Testis (tissue), 3 donors: ENCODE data around the gene ABTB1. TPM values are rescaled to one million over a fixed set of nuclear protein-coding genes. Genes with fewer than 3 reads are reported as not detected.

Source experiments
- DNase-seq: peaks from one replicate; pipeline ENCODE4 v3.0.0-alpha.2; 2019
- H3K27ac ChIP-seq, 2 donors: fragments of 200-600 bp; sonication (generic); one replicate each; pipeline ENCODE4 v1.5.1; 2019
- H3K27me3 ChIP-seq: fragments of 200-600 bp; sonication (generic); one replicate; pipeline ENCODE4 v1.5.1; 2019
- H3K36me3 ChIP-seq: fragments of 200-600 bp; sonication (generic); one replicate; pipeline ENCODE4 v1.5.1; 2017; ENCODE audit warnings: low read depth; ENCODE audit errors: missing control alignments
- H3K4me1 ChIP-seq: fragments of 200-600 bp; sonication (generic); one replicate; pipeline ENCODE4 v1.5.1; 2019
- H3K4me3 ChIP-seq, 2 donors: fragments of 200-600 bp; sonication (generic); one replicate each; pipeline ENCODE4 v1.5.1; 2017 to 2019
- H3K9me3 ChIP-seq: fragments of 200-600 bp; sonication (generic); one replicate; pipeline ENCODE4 v1.5.1; 2017
- POLR2A ChIP-seq: fragments of 450-650 bp; IDR thresholded peaks from one replicate; pipeline ENCODE4 v1.6.1; 2017; ENCODE audit warnings: antibody characterized with exemption, mild to moderate bottlenecking, moderate library complexity
- WGBS, 2 donors: methylation state at CpG; one replicate each; pipeline ENCODE4 v1.1.5; 2018; 5-methylcytosine and 5-hydroxymethylcytosine counted together
- intact Hi-C: fragments of 100-400 bp; cut with DNase I; formaldehyde crosslinking; loops from one replicate; pipeline ENCODE4 v1.15.1; 2023; ENCODE audit warnings: low total_unique reads
- polyA plus RNA-seq: library from polyadenylated mRNA; stranded (reverse); fragments of 350-450 nt; fragmentation: Illumina TruSeq; extraction: RNeasy Lipid Tissue Mini Kit (QIAGEN cat#74804); gene quantifications from one replicate; pipeline ENCODE4 v1.2.3, GENCODE V29; 2014; ENCODE audit warnings: low read depth, low replicate concordance; ENCODE audit not compliant: insufficient read depth
- total RNA-seq, 2 donors: library from RNA; depleted of rRNA; stranded (reverse); fragments of >200 nt; gene quantifications; one replicate each; pipeline ENCODE4 v1.2.3, GENCODE V29; 2016
- TF ChIP-seq, protein P1 (sequence below), 3 experiments: fragments of 450-650 bp in 2 of 3; fragments of 200-600 bp in 1 of 3; sonication (generic) in 1 of 3; IDR thresholded peaks; one replicate each; pipeline ENCODE4 v1.5.1; 2016 to 2019; ENCODE audit warnings: antibody characterized with exemption in 3 of 3, mild to moderate bottlenecking in 2 of 3, moderate library complexity in 1 of 3

Gene ABTB1
- total and polyA plus RNA-seq, 3 donors from 2014 or later, result 16.7 to 39.1 (median 28.7) TPM

- no peak overlapping the region for H3K27ac ChIP-seq
- WGBS, 2 donors, result 82 to 83% methylated on average over 4 of the region's 4 CpGs
- no peak for DNase-seq
- no peaks in the 10 kb centered on the region for H3K9me3 ChIP-seq
- H3K4me1 ChIP-seq, result peaks cover 7% of the 10 kb centered on the region
- no peak for TF ChIP-seq POLR2A
- TF ChIP-seq, protein P1, sequence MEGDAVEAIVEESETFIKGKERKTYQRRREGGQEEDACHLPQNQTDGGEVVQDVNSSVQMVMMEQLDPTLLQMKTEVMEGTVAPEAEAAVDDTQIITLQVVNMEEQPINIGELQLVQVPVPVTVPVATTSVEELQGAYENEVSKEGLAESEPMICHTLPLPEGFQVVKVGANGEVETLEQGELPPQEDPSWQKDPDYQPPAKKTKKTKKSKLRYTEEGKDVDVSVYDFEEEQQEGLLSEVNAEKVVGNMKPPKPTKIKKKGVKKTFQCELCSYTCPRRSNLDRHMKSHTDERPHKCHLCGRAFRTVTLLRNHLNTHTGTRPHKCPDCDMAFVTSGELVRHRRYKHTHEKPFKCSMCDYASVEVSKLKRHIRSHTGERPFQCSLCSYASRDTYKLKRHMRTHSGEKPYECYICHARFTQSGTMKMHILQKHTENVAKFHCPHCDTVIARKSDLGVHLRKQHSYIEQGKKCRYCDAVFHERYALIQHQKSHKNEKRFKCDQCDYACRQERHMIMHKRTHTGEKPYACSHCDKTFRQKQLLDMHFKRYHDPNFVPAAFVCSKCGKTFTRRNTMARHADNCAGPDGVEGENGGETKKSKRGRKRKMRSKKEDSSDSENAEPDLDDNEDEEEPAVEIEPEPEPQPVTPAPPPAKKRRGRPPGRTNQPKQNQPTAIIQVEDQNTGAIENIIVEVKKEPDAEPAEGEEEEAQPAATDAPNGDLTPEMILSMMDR (IDR thresholded peaks at IDR 0.05), result no peak
- intact Hi-C loops, result no loop called here
- no peaks in the 10 kb centered on the region for H3K36me3 ChIP-seq
- H3K4me3 ChIP-seq, result no peak overlapping the region
- H3K27me3 ChIP-seq, result no peaks in the 10 kb centered on the region
Observed at GRCh38 chr3:127685708-127686511, 13.2 kb downstream of the ABTB1 start.

DNA sequence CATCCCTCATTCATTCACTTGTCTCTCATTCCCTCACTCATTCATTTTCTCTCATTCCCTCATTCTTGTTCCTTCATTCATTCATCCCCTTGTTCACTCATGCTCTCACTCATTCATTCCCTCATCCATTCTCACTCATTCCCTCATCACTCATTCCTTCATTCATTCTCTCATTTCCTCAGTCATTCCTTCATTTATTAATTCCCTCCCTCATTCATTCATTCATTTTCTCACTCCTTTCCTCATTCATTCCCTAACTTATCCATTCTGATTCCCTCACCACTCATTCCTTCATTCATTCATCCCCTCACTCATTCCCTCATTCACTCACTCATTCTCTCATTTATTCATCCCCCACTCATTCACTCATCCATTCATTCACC, 13.8 kb downstream of the ABTB1 start:
- Histone ChIP-seq H3K36me3 (no peaks in the 10 kb centered on the region), H3K4me1 (peaks cover 7% of the 10 kb centered on the region), H3K4me3 (no peak overlapping the region), H3K27ac (no peak overlapping the region), H3K27me3 (no peaks in the 10 kb centered on the region), H3K9me3 (no peaks in the 10 kb centered on the region)
- no peak for DNase-seq
- TF ChIP-seq, protein P1 (IDR thresholded peaks at IDR 0.05), result no peak
- no peak for TF ChIP-seq POLR2A
- intact Hi-C loops, result no loop called here

DNA sequence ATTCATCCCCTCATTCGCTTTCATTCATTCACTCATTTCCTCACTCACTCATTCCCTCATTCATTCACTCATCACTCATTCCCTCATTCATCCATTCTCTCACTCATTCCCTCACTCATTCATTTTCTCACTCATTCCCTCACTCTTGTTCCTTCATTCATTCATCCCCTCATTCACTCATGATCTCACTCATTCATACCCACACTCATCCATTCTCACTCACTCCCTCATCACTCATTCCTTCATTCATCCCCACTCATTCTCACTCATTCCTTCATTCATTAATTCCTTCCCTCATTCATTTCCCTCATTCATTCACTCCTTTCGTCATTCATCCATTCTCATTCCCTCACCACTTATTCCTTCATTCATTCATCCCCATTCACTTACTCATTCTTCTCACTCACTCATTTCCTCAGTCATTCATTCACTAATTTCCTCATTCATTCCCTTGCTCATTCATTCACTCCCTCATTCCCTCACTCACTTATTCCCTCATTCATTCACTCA, 14.5 kb downstream of the ABTB1 start:
- no peak overlapping the region for H3K27ac ChIP-seq
- H3K27me3 ChIP-seq, result no peaks in the 10 kb centered on the region
- H3K4me1 ChIP-seq, result peaks cover 7% of the 10 kb centered on the region
- DNase-seq, result no peak
- 83 to 84% methylated on average over 2 of the region's 2 CpGs for WGBS, 2 donors
- H3K36me3 ChIP-seq, result no peaks in the 10 kb centered on the region
- no peak overlapping the region for H3K4me3 ChIP-seq
- no peaks in the 10 kb centered on the region for H3K9me3 ChIP-seq
- TF ChIP-seq, protein P1 (IDR thresholded peaks at IDR 0.05), result no peak
- TF ChIP-seq POLR2A, result no peak
- intact Hi-C loops, result no loop called here

DNA sequence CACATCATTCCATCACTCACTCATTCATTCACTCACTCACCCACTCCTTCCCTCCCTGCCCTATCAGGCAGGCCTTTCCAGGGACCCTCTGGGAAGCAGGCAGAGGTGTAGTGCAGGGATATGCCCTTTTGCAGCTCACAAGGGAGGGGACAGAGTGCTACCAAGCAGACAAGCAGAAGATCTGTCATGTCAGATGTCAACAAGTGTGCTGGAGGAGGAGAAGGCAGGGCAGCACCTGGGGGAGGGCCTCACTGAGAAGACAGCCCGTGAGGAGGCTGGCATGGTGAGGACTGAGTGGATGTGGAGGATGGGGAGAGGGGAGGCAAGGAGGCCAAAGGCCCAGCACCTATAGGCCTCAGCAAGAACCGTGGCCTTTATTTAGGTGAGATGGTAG, 15.3 kb downstream of the ABTB1 start:
- intact Hi-C loops, result no loop called here
- Histone ChIP-seq H3K27me3 (no peaks in the 10 kb centered on the region), H3K27ac (no peak overlapping the region), H3K4me3 (no peak overlapping the region), H3K36me3 (no peaks in the 10 kb centered on the region), H3K4me1 (peaks cover 7% of the 10 kb centered on the region), H3K9me3 (no peaks in the 10 kb centered on the region)
- 68 to 75% methylated on average over 2 of the region's 2 CpGs for WGBS, 2 donors
- no peak for TF ChIP-seq POLR2A
- TF ChIP-seq, protein P1 (IDR thresholded peaks at IDR 0.05), result no peak
- DNase-seq, result no peak
